SK-N-SH (cell line): ENCODE data around the gene MEG3. TPM values are rescaled to one million over a fixed set of nuclear protein-coding genes. Genes with fewer than 3 reads are reported as not detected.

Source experiments
- CTCF ChIA-PET: fragments of 300-600, 350-600 bp; formaldehyde crosslinking; extraction: SDS; loops from one replicate; lab custom pipeline; 2021; lab: Yijun Ruan, JAX
- POLR2A ChIA-PET: fragments of 350-600 bp; sonication (Branson Sonifier 250); formaldehyde crosslinking; extraction: SDS; loops from one replicate; lab custom pipeline; 2020; ENCODE audit warnings: antibody characterized with exemption, inconsistent platforms; lab: Yijun Ruan, JAX
- DNase-seq: peaks from one replicate; pipeline ENCODE4 v3.0.0; 2012
- H2AFZ ChIP-seq: fragments of 200-600 bp; sonication (generic); 2 replicates; pipeline ENCODE4 v1.8.1; 2016; ENCODE audit warnings: antibody characterized with exemption, mild to moderate bottlenecking, low read depth
- H3F3A ChIP-seq: fragments of 200-600 bp; sonication (generic); replicated peaks from 2 replicates; pipeline ENCODE3; 2016; ENCODE audit warnings: antibody characterized with exemption, mild to moderate bottlenecking; ENCODE audit not compliant: insufficient read depth
- H3K27ac ChIP-seq, 2 experiments: fragments of 200-500 bp in 1 of 2; fragments of 200-600 bp in 1 of 2; sonication (Bioruptor generic) in 1 of 2; sonication (generic), shearing (Covaris generic) in 1 of 2; 2 replicates each; pipeline versions ENCODE4 v1.5.1 to v1.6.1; 2014 to 2016; ENCODE audit warnings: low read depth in 2 of 2, inconsistent platforms in 1 of 2, low read length in 1 of 2, mild to moderate bottlenecking in 1 of 2, mixed read lengths in 1 of 2
- H3K27me3 ChIP-seq: fragments of 200-600 bp; sonication (generic), shearing (Covaris generic); 2 replicates; pipeline ENCODE4 v1.6.1; 2016; ENCODE audit warnings: mixed run types; ENCODE audit not compliant: insufficient read depth
- H3K36me3 ChIP-seq, 2 experiments: fragments of 200-500 bp in 1 of 2; fragments of 200-600 bp in 1 of 2; sonication (Bioruptor generic) in 1 of 2; sonication (generic) in 1 of 2; replicated peaks in 1 of 2; 2 replicates each; pipeline versions ENCODE3 to v1.5.1; 2014 to 2016; ENCODE audit warnings: low read length in 1 of 2, mild to moderate bottlenecking in 1 of 2; ENCODE audit not compliant: insufficient read depth in 2 of 2, control insufficient read depth in 1 of 2
- H3K4me1 ChIP-seq, 2 experiments: fragments of 200-500 bp in 1 of 2; fragments of 200-600 bp in 1 of 2; sonication (Bioruptor generic) in 1 of 2; sonication (generic), shearing (Covaris generic) in 1 of 2; 2 replicates each; pipeline versions ENCODE4 v1.5.1 to v1.6.1; 2014 to 2016; ENCODE audit warnings: low read depth in 1 of 2, low read length in 1 of 2, mixed run types in 1 of 2; ENCODE audit not compliant: insufficient read depth in 2 of 2, control insufficient read depth in 1 of 2
- H3K4me2 ChIP-seq: fragments of 200-600 bp; sonication (generic), shearing (Covaris generic); 2 replicates; pipeline ENCODE4 v1.6.1; 2017; ENCODE audit warnings: mixed run types
- H3K4me3 ChIP-seq, 2 experiments: fragments of 200-500 bp in 1 of 2; fragments of 200-600 bp in 1 of 2; sonication (Bioruptor generic) in 1 of 2; sonication (generic), shearing (Covaris generic) in 1 of 2; 2 replicates each; pipeline versions ENCODE4 v1.5.1 to v1.8.1; 2014 to 2016; ENCODE audit warnings: low read depth in 2 of 2, inconsistent platforms in 1 of 2, low read length in 1 of 2, mild to moderate bottlenecking in 1 of 2, mixed read lengths in 1 of 2, moderate library complexity in 1 of 2
- H3K79me2 ChIP-seq: fragments of 200-600 bp; sonication (generic); 2 replicates; pipeline ENCODE4 v1.8.1; 2017; ENCODE audit warnings: mild to moderate bottlenecking; ENCODE audit not compliant: insufficient read depth
- H3K9ac ChIP-seq: fragments of 200-600 bp; sonication (generic); 2 replicates; pipeline ENCODE4 v1.6.1; 2017; ENCODE audit warnings: mixed run types
- H3K9me2 ChIP-seq: fragments of 200-600 bp; sonication (generic); 2 replicates; pipeline ENCODE4 v1.6.1; 2017; ENCODE audit warnings: mixed run types
- H3K9me3 ChIP-seq: fragments of 200-600 bp; sonication (generic); 2 replicates; pipeline ENCODE4 v1.6.1; 2017; ENCODE audit warnings: mixed run types, mild to moderate bottlenecking, moderate library complexity
- H4K20me1 ChIP-seq: fragments of 200-600 bp; sonication (generic); 2 replicates; pipeline ENCODE4 v1.6.1; 2017; ENCODE audit warnings: mild to moderate bottlenecking, mixed run types; ENCODE audit not compliant: insufficient read depth
- EP300 ChIP-seq, 2 experiments: IDR thresholded peaks; 2 replicates each; pipeline versions ENCODE4 v1.4.0 to v1.6.1; 2012; ENCODE audit warnings: borderline replicate concordance in 1 of 2, low read depth in 1 of 2, low read length in 1 of 2
- EZH2phosphoT487 ChIP-seq: fragments of 200-600 bp; sonication (generic); IDR thresholded peaks from 2 replicates; pipeline ENCODE4 v1.6.1; 2017; ENCODE audit warnings: low read depth, mixed run types, mild to moderate bottlenecking, antibody characterized with exemption, moderate library complexity, borderline replicate concordance
- FOSL2 ChIP-seq: IDR thresholded peaks from 2 replicates; pipeline ENCODE4 v1.4.0; 2012; ENCODE audit warnings: low read depth, mild to moderate bottlenecking, moderate library complexity, borderline replicate concordance
- FOXM1 ChIP-seq: IDR thresholded peaks from 2 replicates; pipeline ENCODE4 v1.4.0; 2012; ENCODE audit warnings: low read depth, mild to moderate bottlenecking
- NFIC ChIP-seq: IDR thresholded peaks from 2 replicates; pipeline ENCODE4 v1.4.0; 2012; ENCODE audit warnings: borderline replicate concordance
- POLR2AphosphoS5 ChIP-seq: IDR thresholded peaks from 2 replicates; pipeline ENCODE4 v1.6.1; 2012; ENCODE audit warnings: low read depth, low read length
- RAD21 ChIP-seq: IDR thresholded peaks from 2 replicates; pipeline ENCODE4 v1.6.1; 2012; ENCODE audit warnings: mild to moderate bottlenecking, low read length
- RCOR1 ChIP-seq: fragments of 150-350 bp; IDR thresholded peaks from 2 replicates; pipeline ENCODE4 v1.6.1; 2017; ENCODE audit warnings: antibody characterized with exemption, low read length
- RFX5 ChIP-seq: IDR thresholded peaks from 2 replicates; pipeline ENCODE4 v1.6.1; 2012; ENCODE audit warnings: mild to moderate bottlenecking, improper control_type of control experiment, low read length
- TAF1 ChIP-seq: IDR thresholded peaks from 2 replicates; pipeline ENCODE4 v1.6.1; 2012; ENCODE audit warnings: low read depth, mild to moderate bottlenecking, low read length, moderate library complexity, borderline replicate concordance
- TCF12 ChIP-seq: IDR thresholded peaks from 2 replicates; pipeline ENCODE4 v1.4.0; 2012
- WGBS: methylation state at CpG from one replicate; pipeline ENCODE4 v1.1.6; 2017; ENCODE audit warnings: low lambda C conversion rate; 5-methylcytosine and 5-hydroxymethylcytosine counted together
- polyA plus RNA-seq, 3 experiments: library from polyadenylated mRNA; depleted of rRNA; stranded (reverse); fragments of >200 nt; gene quantifications; 2 replicates each; pipeline ENCODE4 v1.2.3, GENCODE V29; 2012
- TF ChIP-seq, protein P1 (sequence below): IDR thresholded peaks from 2 replicates; pipeline ENCODE4 v1.4.0; 2012; ENCODE audit warnings: low read depth, borderline replicate concordance
- TF ChIP-seq, protein P2 (sequence below): IDR thresholded peaks from 2 replicates; pipeline ENCODE4 v1.6.1; 2012; ENCODE audit warnings: mild to moderate bottlenecking, low read depth, low read length, moderate library complexity
- TF ChIP-seq, protein P3 (sequence below): IDR thresholded peaks from 2 replicates; pipeline ENCODE4 v1.4.0; 2012; ENCODE audit warnings: low read depth, borderline replicate concordance

MEG3 gene
- polyA plus RNA-seq, 1 of the 3 experiments (the other 2 are of a cell fraction), result not detected

DNA sequence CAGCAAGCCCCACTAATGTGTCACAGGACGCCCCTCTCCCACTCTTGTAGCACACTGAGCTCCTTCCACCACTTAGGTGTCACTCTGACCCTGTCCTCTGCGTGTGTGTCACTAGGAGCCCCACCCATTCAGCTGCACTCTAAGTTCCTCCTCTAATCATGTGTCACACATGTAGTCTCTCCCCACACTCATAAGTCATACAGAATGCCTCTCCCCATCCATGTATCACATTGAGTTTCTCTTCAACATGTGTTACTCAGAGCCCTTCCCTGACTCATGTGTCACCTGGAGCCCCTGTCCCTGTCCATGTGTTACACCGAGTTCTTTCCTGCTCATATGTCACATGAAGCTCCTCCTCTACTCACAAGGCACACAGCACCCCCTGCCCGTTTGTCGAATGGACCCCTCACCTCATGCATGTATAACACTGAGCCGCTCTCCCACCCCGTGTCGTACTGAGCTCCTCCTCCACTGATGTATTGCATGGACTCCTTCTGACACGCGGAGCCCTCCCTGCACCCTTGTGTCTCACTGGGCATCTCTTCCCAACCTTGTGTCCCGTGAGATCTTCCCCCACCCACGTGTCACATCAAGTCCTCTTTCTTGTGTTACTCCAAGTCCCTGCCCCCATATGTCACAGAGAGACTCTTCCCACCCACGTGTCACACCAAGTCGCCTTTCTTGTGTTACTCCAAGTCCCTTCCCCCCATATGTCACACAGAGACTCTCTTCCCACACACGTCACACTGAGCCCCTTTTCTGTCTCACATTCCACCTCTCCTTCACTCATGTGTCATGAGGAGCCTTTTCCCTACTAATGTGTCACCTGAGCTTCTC, 46.6 kb downstream of the MEG3 start:
- Histone ChIP-seq H3K4me3 (no peak overlapping the region), H3K79me2 (no peaks in the 10 kb centered on the region), H3K27ac (no peak overlapping the region), H3K27me3 (no peaks in the 10 kb centered on the region), H2AFZ (no peak overlapping the region), H3K9ac (no peak overlapping the region), H4K20me1 (no peaks in the 10 kb centered on the region), H3K4me2 (no peak overlapping the region), H3K9me2 (no peaks in the 10 kb centered on the region), H3K9me3 (no peaks in the 10 kb centered on the region), H3F3A (no peaks in the 10 kb centered on the region), H3K36me3 (no peaks in the 10 kb centered on the region), H3K4me1 (no peaks in the 10 kb centered on the region; a peak in 1 of 4 replicates)
- TF ChIP-seq, protein P1, sequence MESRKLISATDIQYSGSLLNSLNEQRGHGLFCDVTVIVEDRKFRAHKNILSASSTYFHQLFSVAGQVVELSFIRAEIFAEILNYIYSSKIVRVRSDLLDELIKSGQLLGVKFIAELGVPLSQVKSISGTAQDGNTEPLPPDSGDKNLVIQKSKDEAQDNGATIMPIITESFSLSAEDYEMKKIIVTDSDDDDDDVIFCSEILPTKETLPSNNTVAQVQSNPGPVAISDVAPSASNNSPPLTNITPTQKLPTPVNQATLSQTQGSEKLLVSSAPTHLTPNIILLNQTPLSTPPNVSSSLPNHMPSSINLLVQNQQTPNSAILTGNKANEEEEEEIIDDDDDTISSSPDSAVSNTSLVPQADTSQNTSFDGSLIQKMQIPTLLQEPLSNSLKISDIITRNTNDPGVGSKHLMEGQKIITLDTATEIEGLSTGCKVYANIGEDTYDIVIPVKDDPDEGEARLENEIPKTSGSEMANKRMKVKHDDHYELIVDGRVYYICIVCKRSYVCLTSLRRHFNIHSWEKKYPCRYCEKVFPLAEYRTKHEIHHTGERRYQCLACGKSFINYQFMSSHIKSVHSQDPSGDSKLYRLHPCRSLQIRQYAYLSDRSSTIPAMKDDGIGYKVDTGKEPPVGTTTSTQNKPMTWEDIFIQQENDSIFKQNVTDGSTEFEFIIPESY, result no peak
- TF ChIP-seq RFX5 (no peak), TCF12 (no peak), EP300 (IDR thresholded peaks at IDR 0.05; ENCODE audit: borderline replicate concordance in 1 of 2, low read depth in 1 of 2, low read length in 1 of 2) (no peak), POLR2AphosphoS5 (no peak), EZH2phosphoT487 (no peak), FOSL2 (no peak), RAD21 (no peak), FOXM1 (no peak), TAF1 (no peak), NFIC (no peak), RCOR1 (no peak)
- TF ChIP-seq, protein P2, sequence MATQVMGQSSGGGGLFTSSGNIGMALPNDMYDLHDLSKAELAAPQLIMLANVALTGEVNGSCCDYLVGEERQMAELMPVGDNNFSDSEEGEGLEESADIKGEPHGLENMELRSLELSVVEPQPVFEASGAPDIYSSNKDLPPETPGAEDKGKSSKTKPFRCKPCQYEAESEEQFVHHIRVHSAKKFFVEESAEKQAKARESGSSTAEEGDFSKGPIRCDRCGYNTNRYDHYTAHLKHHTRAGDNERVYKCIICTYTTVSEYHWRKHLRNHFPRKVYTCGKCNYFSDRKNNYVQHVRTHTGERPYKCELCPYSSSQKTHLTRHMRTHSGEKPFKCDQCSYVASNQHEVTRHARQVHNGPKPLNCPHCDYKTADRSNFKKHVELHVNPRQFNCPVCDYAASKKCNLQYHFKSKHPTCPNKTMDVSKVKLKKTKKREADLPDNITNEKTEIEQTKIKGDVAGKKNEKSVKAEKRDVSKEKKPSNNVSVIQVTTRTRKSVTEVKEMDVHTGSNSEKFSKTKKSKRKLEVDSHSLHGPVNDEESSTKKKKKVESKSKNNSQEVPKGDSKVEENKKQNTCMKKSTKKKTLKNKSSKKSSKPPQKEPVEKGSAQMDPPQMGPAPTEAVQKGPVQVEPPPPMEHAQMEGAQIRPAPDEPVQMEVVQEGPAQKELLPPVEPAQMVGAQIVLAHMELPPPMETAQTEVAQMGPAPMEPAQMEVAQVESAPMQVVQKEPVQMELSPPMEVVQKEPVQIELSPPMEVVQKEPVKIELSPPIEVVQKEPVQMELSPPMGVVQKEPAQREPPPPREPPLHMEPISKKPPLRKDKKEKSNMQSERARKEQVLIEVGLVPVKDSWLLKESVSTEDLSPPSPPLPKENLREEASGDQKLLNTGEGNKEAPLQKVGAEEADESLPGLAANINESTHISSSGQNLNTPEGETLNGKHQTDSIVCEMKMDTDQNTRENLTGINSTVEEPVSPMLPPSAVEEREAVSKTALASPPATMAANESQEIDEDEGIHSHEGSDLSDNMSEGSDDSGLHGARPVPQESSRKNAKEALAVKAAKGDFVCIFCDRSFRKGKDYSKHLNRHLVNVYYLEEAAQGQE, result no peak
- TF ChIP-seq, protein P3, sequence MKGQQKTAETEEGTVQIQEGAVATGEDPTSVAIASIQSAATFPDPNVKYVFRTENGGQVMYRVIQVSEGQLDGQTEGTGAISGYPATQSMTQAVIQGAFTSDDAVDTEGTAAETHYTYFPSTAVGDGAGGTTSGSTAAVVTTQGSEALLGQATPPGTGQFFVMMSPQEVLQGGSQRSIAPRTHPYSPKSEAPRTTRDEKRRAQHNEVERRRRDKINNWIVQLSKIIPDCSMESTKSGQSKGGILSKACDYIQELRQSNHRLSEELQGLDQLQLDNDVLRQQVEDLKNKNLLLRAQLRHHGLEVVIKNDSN, result no peak
- ChIA-PET POLR2A (no interaction called here), CTCF (interaction anchor here (0.6 to 1.7 kb wide), 2 partner anchors 20 to 714 kb away, joined by 3 to 4 read pairs; no protein-coding TSS in a partner anchor)
- 78% methylated on average over 15 of the region's 15 CpGs for WGBS
- no peak for DNase-seq
